Upper lobe of left lung (tissue), 6 donors: ENCODE measurements around the gene LCOR. TPM values are rescaled to one million over a fixed set of nuclear protein-coding genes. Genes with fewer than 3 reads are reported as not detected.

Source experiments
- ATAC-seq, 2 donors: fragments of 200-7000 bp; cut with Tn5 transposase; one replicate each; pipeline ENCODE4 v1.9.1; 2022; ENCODE audit warnings: mild to moderate bottlenecking in 2 of 2, moderate library complexity in 2 of 2; ENCODE audit not compliant: low FRiP score in 2 of 2
- DNase-seq, 2 donors: peaks; one replicate each; pipeline ENCODE4 v3.0.0-alpha.2; 2019 to 2020
- H3K27ac ChIP-seq, 4 donors: fragments of 200-600 bp; sonication (generic); one replicate each; pipeline ENCODE4 v1.5.1; 2016 to 2019
- H3K27me3 ChIP-seq, 4 donors: fragments of 200-600 bp; sonication (generic); one replicate each; pipeline ENCODE4 v1.5.1; 2017 to 2019
- H3K36me3 ChIP-seq, 4 donors: fragments of 200-600 bp; sonication (generic); one replicate each; pipeline ENCODE4 v1.5.1; 2016 to 2019
- H3K4me1 ChIP-seq, 4 donors: fragments of 200-600 bp; sonication (generic); one replicate each; pipeline ENCODE4 v1.5.1; 2018 to 2019
- H3K4me3 ChIP-seq, 4 donors: fragments of 200-600 bp; sonication (generic); one replicate each; pipeline ENCODE4 v1.5.1; 2017 to 2019; ENCODE audit warnings: mild to moderate bottlenecking in 2 of 4, moderate library complexity in 1 of 4
- H3K9me3 ChIP-seq, 4 donors: fragments of 200-600 bp; sonication (generic); one replicate each; pipeline ENCODE4 v1.5.1; 2018 to 2019
- EP300 ChIP-seq, 4 donors: sonication (generic); formaldehyde crosslinking; IDR thresholded peaks; one replicate each; pipeline ENCODE4 v1.5.1; 2017; ENCODE audit warnings: antibody characterized with exemption in 4 of 4, control low read depth in 2 of 4
- POLR2A ChIP-seq, 4 donors: fragments of 450-650 bp; IDR thresholded peaks; one replicate each; pipeline ENCODE4 v1.5.1; 2016 to 2017; ENCODE audit warnings: antibody characterized with exemption in 4 of 4, mild to moderate bottlenecking in 2 of 4
- POLR2AphosphoS5 ChIP-seq, 2 donors: sonication (generic); formaldehyde crosslinking; IDR thresholded peaks; one replicate each; pipeline ENCODE4 v1.5.1; 2017; ENCODE audit warnings: antibody characterized with exemption in 2 of 2
- WGBS, 2 donors: methylation state at CpG; one replicate each; pipeline ENCODE4 v1.1.5; 2017 to 2018; 5-methylcytosine and 5-hydroxymethylcytosine counted together
- total RNA-seq, 6 donors: library from RNA; depleted of rRNA in 4 of 6; stranded (reverse); fragments of >200 nt in 4 of 6; gene quantifications; one replicate each; pipeline versions ENCODE4 v1.1.0 to v1.2.1, GENCODE V29; 2016 to 2021
- TF ChIP-seq, protein P1 (sequence below), 6 experiments: fragments of 450-650 bp in 4 of 6; fragments of 200-600 bp in 2 of 6; sonication (generic) in 2 of 6; IDR thresholded peaks; one replicate each; pipeline ENCODE4 v1.5.1; 2016 to 2019; ENCODE audit warnings: antibody characterized with exemption in 6 of 6
- donor health status: DM: no; HTN: no; CAD: no; lungs with moderate emphysema.
- donor health status: DM: no; HTN: yes; CAD: no; lungs with severe emphysema.

Gene LCOR
- total RNA-seq, 6 donors from 2014 or later, result 18.6 to 54.7 (median 28.0) TPM

DNA sequence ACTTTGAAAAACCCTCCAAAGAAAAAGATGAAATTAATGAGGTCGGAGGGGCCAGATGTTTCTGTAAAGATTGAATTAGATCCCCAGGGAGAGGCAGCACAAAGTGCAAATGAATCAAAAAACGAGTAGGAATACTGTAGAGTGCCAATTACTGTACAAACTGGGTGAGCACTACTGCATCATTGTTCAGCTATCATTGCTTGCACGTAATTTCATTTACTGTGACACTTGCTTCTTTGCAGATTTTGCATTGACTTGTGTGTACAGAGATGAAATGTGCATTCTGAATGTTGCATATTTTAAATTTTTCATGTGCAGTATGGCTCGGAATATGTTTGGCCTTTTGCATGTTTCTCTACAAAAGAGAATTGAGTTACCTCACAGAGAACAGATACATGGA lies 123.7 kb downstream of the LCOR start:
- no peaks in the 10 kb centered on the region for H3K4me1 ChIP-seq
- no peak overlapping the region for H3K4me3 ChIP-seq
- H3K9me3 ChIP-seq, result no peaks in the 10 kb centered on the region
- TF ChIP-seq EP300 (IDR thresholded peaks at IDR 0.05), result no peak
- no peak for TF ChIP-seq POLR2AphosphoS5 (IDR thresholded peaks at IDR 0.05)
- no peak for TF ChIP-seq POLR2A (IDR thresholded peaks at IDR 0.05)
- TF ChIP-seq, protein P1, sequence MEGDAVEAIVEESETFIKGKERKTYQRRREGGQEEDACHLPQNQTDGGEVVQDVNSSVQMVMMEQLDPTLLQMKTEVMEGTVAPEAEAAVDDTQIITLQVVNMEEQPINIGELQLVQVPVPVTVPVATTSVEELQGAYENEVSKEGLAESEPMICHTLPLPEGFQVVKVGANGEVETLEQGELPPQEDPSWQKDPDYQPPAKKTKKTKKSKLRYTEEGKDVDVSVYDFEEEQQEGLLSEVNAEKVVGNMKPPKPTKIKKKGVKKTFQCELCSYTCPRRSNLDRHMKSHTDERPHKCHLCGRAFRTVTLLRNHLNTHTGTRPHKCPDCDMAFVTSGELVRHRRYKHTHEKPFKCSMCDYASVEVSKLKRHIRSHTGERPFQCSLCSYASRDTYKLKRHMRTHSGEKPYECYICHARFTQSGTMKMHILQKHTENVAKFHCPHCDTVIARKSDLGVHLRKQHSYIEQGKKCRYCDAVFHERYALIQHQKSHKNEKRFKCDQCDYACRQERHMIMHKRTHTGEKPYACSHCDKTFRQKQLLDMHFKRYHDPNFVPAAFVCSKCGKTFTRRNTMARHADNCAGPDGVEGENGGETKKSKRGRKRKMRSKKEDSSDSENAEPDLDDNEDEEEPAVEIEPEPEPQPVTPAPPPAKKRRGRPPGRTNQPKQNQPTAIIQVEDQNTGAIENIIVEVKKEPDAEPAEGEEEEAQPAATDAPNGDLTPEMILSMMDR (IDR thresholded peaks at IDR 0.05), result no peak
- H3K27ac ChIP-seq, result no peak overlapping the region
- H3K27me3 ChIP-seq, result no peaks in the 10 kb centered on the region
- DNase-seq, result no peak
- ATAC-seq, result no peak
- peaks cover 7 to 36% (median 20%) of the 10 kb centered on the region in 4 donors for H3K36me3 ChIP-seq
- WGBS, 2 donors, result 91 to 93% methylated on average over 4 of the region's 4 CpGs

DNA sequence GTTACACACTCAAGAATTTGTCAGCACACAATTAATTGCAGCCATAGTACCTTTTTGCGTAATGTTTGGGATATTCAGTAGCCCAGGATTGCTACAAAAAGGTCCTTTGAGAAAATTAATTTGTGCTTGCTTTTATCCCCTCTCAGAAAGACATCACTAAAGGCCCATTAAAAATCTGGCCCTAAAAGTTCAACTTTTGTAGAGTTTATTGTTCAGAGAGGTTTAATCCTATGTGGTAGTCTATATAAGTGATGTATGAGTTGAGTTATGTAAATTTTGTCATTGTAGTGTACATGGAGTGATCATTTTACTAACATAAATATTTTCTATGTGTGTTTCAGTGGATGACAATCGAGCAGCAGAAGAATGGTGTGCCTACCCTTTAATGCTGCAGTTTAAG lies 126.0 kb downstream of the LCOR start:
- Histone ChIP-seq H3K9me3 (no peaks in the 10 kb centered on the region), H3K4me1 (no peaks in the 10 kb centered on the region), H3K27ac (no peak overlapping the region), H3K4me3 (no peak overlapping the region), H3K36me3 (peaks cover 7 to 29% (median 19%) of the 10 kb centered on the region in 4 donors), H3K27me3 (no peaks in the 10 kb centered on the region)
- 89 to 99% methylated on average over 2 of the region's 2 CpGs for WGBS, 2 donors
- no peak for ATAC-seq
- DNase-seq, result no peak
- TF ChIP-seq POLR2A (IDR thresholded peaks at IDR 0.05) (no peak), EP300 (IDR thresholded peaks at IDR 0.05) (no peak), POLR2AphosphoS5 (IDR thresholded peaks at IDR 0.05) (no peak)
- TF ChIP-seq, protein P1 (IDR thresholded peaks at IDR 0.05), result no peak

DNA sequence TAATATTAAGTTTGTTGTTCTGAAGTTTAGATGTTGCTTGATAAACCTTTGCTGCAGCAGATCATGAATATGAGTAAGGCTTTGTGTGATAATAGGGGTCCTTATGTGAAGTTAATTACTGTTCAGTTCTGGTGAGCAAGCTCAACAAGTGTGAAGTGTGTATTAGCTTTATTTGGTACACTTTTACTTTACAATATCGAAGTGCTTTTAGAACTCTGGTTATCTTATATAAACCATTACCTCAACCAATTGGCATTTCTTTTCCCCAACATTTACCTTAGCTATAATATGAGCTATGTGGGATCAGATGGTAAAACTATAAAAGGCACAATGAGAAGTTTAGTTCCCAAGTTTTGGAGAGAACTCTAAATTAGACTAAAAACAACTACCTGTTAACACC lies 127.6 kb downstream of the LCOR start:
- Histone ChIP-seq H3K4me1 (no peaks in the 10 kb centered on the region), H3K27ac (no peak overlapping the region), H3K27me3 (no peaks in the 10 kb centered on the region), H3K36me3 (peaks cover 4 to 25% (median 16%) of the 10 kb centered on the region in 4 donors), H3K9me3 (no peaks in the 10 kb centered on the region), H3K4me3 (no peak overlapping the region)
- no peak for ATAC-seq
- DNase-seq, result no peak
- 79% methylated on average over 1 of the region's 1 CpG for WGBS, 2 donors
- no peak for TF ChIP-seq POLR2AphosphoS5 (IDR thresholded peaks at IDR 0.05)
- no peak for TF ChIP-seq EP300 (IDR thresholded peaks at IDR 0.05)
- TF ChIP-seq, protein P1 (IDR thresholded peaks at IDR 0.05), result no peak
- no peak for TF ChIP-seq POLR2A (IDR thresholded peaks at IDR 0.05)

DNA sequence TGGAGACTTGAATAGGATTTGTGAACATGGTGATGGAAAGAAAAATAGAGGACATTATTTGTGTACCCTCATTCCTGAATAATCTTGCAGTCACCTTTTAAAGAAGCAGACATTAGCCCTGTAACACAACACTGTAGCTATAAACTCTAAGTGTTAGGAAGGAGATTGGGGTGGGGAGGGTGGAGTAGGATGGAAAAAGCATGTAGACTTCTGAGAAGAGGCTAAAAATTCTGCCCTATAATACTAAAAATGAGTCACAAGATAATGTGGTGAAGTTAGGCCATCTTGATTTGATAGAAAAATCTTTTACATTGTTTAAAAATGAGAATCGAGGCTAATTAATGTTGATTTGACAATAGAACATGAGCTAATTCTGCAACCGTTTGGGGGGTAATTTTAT lies 128.8 kb downstream of the LCOR start:
- WGBS, 2 donors, result 84 to 93% methylated on average over 2 of the region's 2 CpGs
- no peaks in the 10 kb centered on the region for H3K4me1 ChIP-seq
- no peaks in the 10 kb centered on the region for H3K27me3 ChIP-seq
- DNase-seq, result no peak
- TF ChIP-seq POLR2AphosphoS5 (IDR thresholded peaks at IDR 0.05) (no peak), EP300 (IDR thresholded peaks at IDR 0.05) (no peak), POLR2A (IDR thresholded peaks at IDR 0.05) (no peak)
- TF ChIP-seq, protein P1 (IDR thresholded peaks at IDR 0.05), result no peak
- H3K27ac ChIP-seq, result no peak overlapping the region
- no peak for ATAC-seq
- no peaks in the 10 kb centered on the region for H3K9me3 ChIP-seq
- no peak overlapping the region for H3K4me3 ChIP-seq
- H3K36me3 ChIP-seq, result peaks cover 0 to 14% (median 5%) of the 10 kb centered on the region in 4 donors

DNA sequence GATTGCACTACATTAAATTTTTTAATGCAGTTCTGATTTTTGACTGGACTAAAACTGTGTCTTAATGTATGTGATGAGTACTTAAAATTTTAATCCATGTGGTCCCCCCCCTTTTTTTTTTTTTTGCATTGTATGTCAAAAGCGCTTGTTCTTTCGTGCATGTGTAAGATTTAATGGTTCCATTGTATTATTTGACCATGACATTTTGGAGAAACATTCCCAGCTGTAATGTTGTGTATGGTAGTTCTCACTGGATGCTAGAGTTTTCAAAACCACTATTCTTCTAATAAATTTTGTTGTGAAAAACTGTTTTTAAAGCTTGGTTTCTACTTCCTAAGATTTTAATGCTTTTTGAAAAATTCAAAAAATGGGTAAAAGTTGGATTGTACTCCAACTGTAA lies 132.0 kb downstream of the LCOR start:
- WGBS, 2 donors, result 98 to 100% methylated on average over 2 of the region's 2 CpGs
- Histone ChIP-seq H3K27ac (no peak overlapping the region), H3K9me3 (no peaks in the 10 kb centered on the region), H3K4me3 (no peak overlapping the region), H3K4me1 (no peaks in the 10 kb centered on the region), H3K27me3 (no peaks in the 10 kb centered on the region), H3K36me3 (peaks cover 0 to 3% (median 0%) of the 10 kb centered on the region in 4 donors)
- TF ChIP-seq EP300 (IDR thresholded peaks at IDR 0.05) (no peak), POLR2A (IDR thresholded peaks at IDR 0.05) (no peak), POLR2AphosphoS5 (IDR thresholded peaks at IDR 0.05) (no peak)
- TF ChIP-seq, protein P1 (IDR thresholded peaks at IDR 0.05), result no peak
- ATAC-seq (no peak), DNase-seq (no peak)
